Sigmoid colon (tissue), 7 donors: ENCODE data around the gene RIMS1. TPM values are rescaled to one million over a fixed set of nuclear protein-coding genes. Genes with fewer than 3 reads are reported as not detected.

Source experiments
- DNase-seq: peaks from one replicate; pipeline ENCODE4 v3.0.0-alpha.2; 2019
- H3K27ac ChIP-seq, 4 donors: fragments of 200-600 bp; sonication (generic); one replicate each; pipeline ENCODE4 v1.5.1; 2016 to 2019; ENCODE audit warnings: mild to moderate bottlenecking in 1 of 4
- H3K27me3 ChIP-seq, 3 donors: fragments of 200-600 bp; sonication (generic); one replicate each; pipeline ENCODE4 v1.5.1; 2019; ENCODE audit warnings: mild to moderate bottlenecking in 1 of 3
- H3K36me3 ChIP-seq, 4 donors: fragments of 200-600 bp; sonication (generic); one replicate each; pipeline ENCODE4 v1.5.1; 2016 to 2019
- H3K4me1 ChIP-seq, 4 donors: fragments of 200-600 bp; sonication (generic); one replicate each; pipeline ENCODE4 v1.5.1; 2017 to 2019
- H3K4me3 ChIP-seq, 4 donors: fragments of 200-600 bp; sonication (generic); one replicate each; pipeline ENCODE4 v1.5.1; 2017 to 2019; ENCODE audit warnings: mild to moderate bottlenecking in 2 of 4, moderate library complexity in 1 of 4
- H3K9me3 ChIP-seq, 4 donors: fragments of 200-600 bp in 3 of 4; sonication (generic) in 3 of 4; one replicate each; pipeline versions ENCODE4 v1.5.1 to v1.6.1; 2013 to 2019
- CTCF ChIP-seq, 4 experiments: fragments of 450-650 bp in 3 of 4; fragments of 200-600 bp in 1 of 4; IDR thresholded peaks; one replicate each; pipeline ENCODE4 v1.5.1; 2016 to 2019; ENCODE audit warnings: antibody characterized with exemption in 4 of 4, mild to moderate bottlenecking in 3 of 4, moderate library complexity in 2 of 4
- EP300 ChIP-seq, 4 donors: sonication (generic); formaldehyde crosslinking; IDR thresholded peaks; one replicate each; pipeline ENCODE4 v1.6.1; 2017; ENCODE audit warnings: antibody characterized with exemption in 4 of 4
- POLR2A ChIP-seq, 2 donors: fragments of 450-650 bp; IDR thresholded peaks; one replicate each; pipeline ENCODE4 v1.6.1; 2016; ENCODE audit warnings: antibody characterized with exemption in 2 of 2, mild to moderate bottlenecking in 2 of 2, moderate library complexity in 2 of 2
- POLR2AphosphoS5 ChIP-seq, 4 donors: sonication (generic); formaldehyde crosslinking; IDR thresholded peaks; one replicate each; pipeline ENCODE4 v1.6.1; 2017; ENCODE audit warnings: antibody characterized with exemption in 4 of 4
- WGBS, 2 donors: extraction: QIAGEN DNeasy Blood & Tissue Kit; methylation state at CpG; one replicate each; pipeline ENCODE4 v1.1.7; 2013; 5-methylcytosine and 5-hydroxymethylcytosine counted together
- intact Hi-C: fragments of 100-400 bp; cut with DNase I; formaldehyde crosslinking; loops from one replicate; pipeline ENCODE4 v1.15.1; 2023
- polyA plus RNA-seq, 3 donors: library from polyadenylated mRNA; stranded (reverse); fragments of 200-250 nt; gene quantifications; one replicate each; pipeline ENCODE4 v1.2.3, GENCODE V29; 2013
- total RNA-seq, 4 donors: library from RNA; depleted of rRNA; stranded (reverse); fragments of >200 nt; gene quantifications; one replicate each; pipeline ENCODE4 v1.1.0, GENCODE V29; 2016
- donor health status: healthy with polysubstance abuse.
- donor health status: Bipolar disorder and iron deficiency.
- donor health status: healthy.

Gene RIMS1
- total and polyA plus RNA-seq, 7 donors = 0.77 to 7.1 (median 2.3) TPM; not detected in 2

GRCh38 chr6:72216222-72217068 is 330.1 kb downstream of the RIMS1 start:
- Histone ChIP-seq H3K9me3 (no peaks in the 10 kb centered on the region), H3K36me3 (no peaks in the 10 kb centered on the region), H3K27me3 (no peaks in the 10 kb centered on the region), H3K4me3 (no peak overlapping the region), H3K4me1 (no peaks in the 10 kb centered on the region), H3K27ac (no peak overlapping the region)
- 19 to 59% methylated on average over 4 of the region's 4 CpGs for WGBS, 2 donors
- intact Hi-C loops = no loop called here
- TF ChIP-seq POLR2A (IDR thresholded peaks at IDR 0.05) (no peak), POLR2AphosphoS5 (IDR thresholded peaks at IDR 0.05) (no peak)
- DNase-seq = no peak

GRCh38 chr6:72217626-72218025 is 331.3 kb downstream of the RIMS1 start:
- no peak overlapping the region for H3K4me3 ChIP-seq
- TF ChIP-seq POLR2A (IDR thresholded peaks at IDR 0.05) (no peak), CTCF (IDR thresholded peaks at IDR 0.05) (no peak), EP300 (IDR thresholded peaks at IDR 0.05) (no peak), POLR2AphosphoS5 (IDR thresholded peaks at IDR 0.05) (no peak)
- intact Hi-C loops = no loop called here
- H3K27me3 ChIP-seq = no peaks in the 10 kb centered on the region
- no peak overlapping the region for H3K27ac ChIP-seq
- no peak for DNase-seq
- no peaks in the 10 kb centered on the region for H3K9me3 ChIP-seq
- no peaks in the 10 kb centered on the region for H3K36me3 ChIP-seq
- WGBS, 2 donors = 86 to 93% methylated on average over 2 of the region's 2 CpGs
- H3K4me1 ChIP-seq = no peaks in the 10 kb centered on the region

GRCh38 chr6:72218125-72218524 is 331.8 kb downstream of the RIMS1 start:
- TF ChIP-seq EP300 (IDR thresholded peaks at IDR 0.05) (no peak), POLR2AphosphoS5 (IDR thresholded peaks at IDR 0.05) (no peak)
- DNase-seq = no peak
- no peaks in the 10 kb centered on the region for H3K36me3 ChIP-seq
- no peaks in the 10 kb centered on the region for H3K9me3 ChIP-seq
- WGBS, 2 donors = 27 to 34% methylated on average over 2 of the region's 2 CpGs
- H3K27me3 ChIP-seq = no peaks in the 10 kb centered on the region
- no peak overlapping the region for H3K4me3 ChIP-seq
- intact Hi-C loops = no loop called here
- no peaks in the 10 kb centered on the region for H3K4me1 ChIP-seq
- H3K27ac ChIP-seq = no peak overlapping the region

- Histone ChIP-seq H3K36me3 (no peaks in the 10 kb centered on the region), H3K9me3 (no peaks in the 10 kb centered on the region), H3K27me3 (no peaks in the 10 kb centered on the region), H3K4me3 (no peak overlapping the region), H3K27ac (no peak overlapping the region), H3K4me1 (no peaks in the 10 kb centered on the region)
- intact Hi-C loops = no loop called here
- DNase-seq = no peak
- no peak for TF ChIP-seq EP300 (IDR thresholded peaks at IDR 0.05)
- no peak for TF ChIP-seq CTCF (IDR thresholded peaks at IDR 0.05)
- TF ChIP-seq POLR2A (IDR thresholded peaks at IDR 0.05) = no peak
- no peak for TF ChIP-seq POLR2AphosphoS5 (IDR thresholded peaks at IDR 0.05)
Measured at GRCh38 chr6:72219536-72219935, 333.2 kb downstream of the RIMS1 start.

- 27 to 41% methylated on average over 1 of the region's 1 CpG for whole genome bisulfite sequencing, 2 donors
- no peak for TF ChIP-seq POLR2A (IDR thresholded peaks at IDR 0.05)
- TF ChIP-seq POLR2AphosphoS5 (IDR thresholded peaks at IDR 0.05) = no peak
- TF ChIP-seq EP300 (IDR thresholded peaks at IDR 0.05) = no peak
- no peak for TF ChIP-seq CTCF (IDR thresholded peaks at IDR 0.05)
- H3K27me3 ChIP-seq = no peaks in the 10 kb centered on the region
- no peak overlapping the region for H3K27ac ChIP-seq
- H3K36me3 ChIP-seq = no peaks in the 10 kb centered on the region
- H3K4me1 ChIP-seq = no peaks in the 10 kb centered on the region
- DNase-seq = no peak
- no peak overlapping the region for H3K4me3 ChIP-seq
- intact Hi-C loops = no loop called here
- H3K9me3 ChIP-seq = no peaks in the 10 kb centered on the region
Measured at GRCh38 chr6:72238021-72238420, 351.7 kb downstream of the RIMS1 start.

- intact Hi-C loops = no loop called here
- Histone ChIP-seq H3K9me3 (no peaks in the 10 kb centered on the region), H3K27me3 (no peaks in the 10 kb centered on the region), H3K4me3 (no peak overlapping the region), H3K36me3 (no peaks in the 10 kb centered on the region), H3K4me1 (no peaks in the 10 kb centered on the region), H3K27ac (no peak overlapping the region)
- no peak for TF ChIP-seq POLR2A (IDR thresholded peaks at IDR 0.05)
- TF ChIP-seq CTCF (IDR thresholded peaks at IDR 0.05) = no peak
- no peak for TF ChIP-seq EP300 (IDR thresholded peaks at IDR 0.05)
- no peak for TF ChIP-seq POLR2AphosphoS5 (IDR thresholded peaks at IDR 0.05)
- 62 to 91% methylated on average over 1 of the region's 1 CpG for WGBS, 2 donors
- no peak for DNase-seq
Measured at GRCh38 chr6:72238900-72239299, 352.6 kb downstream of the RIMS1 start.
